Karpas-422 (cell line): Measurements from ENCODE around the gene DTD1. TPM values are rescaled to one million over a fixed set of nuclear protein-coding genes. Genes with fewer than 3 reads are reported as not detected.

ENCODE experiments used
- DNase-seq: peaks from one replicate; pipeline ENCODE4 v3.0.0-alpha.2; 2015
- H2AFZ ChIP-seq: fragments of 200-600 bp; sonication (generic); 2 replicates; pipeline ENCODE4 v1.6.1; 2014; ENCODE audit warnings: antibody characterized with exemption, low read length, mixed read lengths
- H3K27ac ChIP-seq: fragments of 200-600 bp; sonication (generic); 2 replicates; pipeline ENCODE4 v1.5.1; 2014; ENCODE audit warnings: mild to moderate bottlenecking, low read length, moderate library complexity
- H3K27me3 ChIP-seq: fragments of 200-600 bp; sonication (generic); 2 replicates; pipeline ENCODE4 v1.6.1; 2014; ENCODE audit warnings: low read length, mixed read lengths
- H3K36me3 ChIP-seq: fragments of 200-600 bp; sonication (generic); 2 replicates; pipeline ENCODE4 v1.6.1; 2014; ENCODE audit warnings: low read length, mixed read lengths; ENCODE audit not compliant: insufficient read depth
- H3K4me1 ChIP-seq: fragments of 200-600 bp; sonication (generic); 2 replicates; pipeline ENCODE4 v1.6.1; 2014; ENCODE audit warnings: mild to moderate bottlenecking, low read length, mixed read lengths
- H3K4me2 ChIP-seq: fragments of 200-600 bp; sonication (generic); 2 replicates; pipeline ENCODE4 v1.6.1; 2014; ENCODE audit warnings: low read length, low read depth, mild to moderate bottlenecking; ENCODE audit not compliant: poor library complexity, severe bottlenecking
- H3K4me3 ChIP-seq: fragments of 200-600 bp; sonication (generic); 2 replicates; pipeline ENCODE4 v1.5.1; 2014; ENCODE audit warnings: mild to moderate bottlenecking, antibody characterized with exemption, low read length, mixed read lengths
- H3K79me2 ChIP-seq: fragments of 200-600 bp; sonication (generic); 2 replicates; pipeline ENCODE4 v1.6.1; 2014; ENCODE audit warnings: mild to moderate bottlenecking, low read length, mixed read lengths
- H3K9ac ChIP-seq: fragments of 200-600 bp; sonication (generic); 2 replicates; pipeline ENCODE4 v1.6.0; 2014; ENCODE audit warnings: low read length
- H3K9me2 ChIP-seq: fragments of 200-600 bp; sonication (generic), shearing (Covaris generic); replicated peaks from 2 replicates; pipeline ENCODE4 v1.6.0; 2014; ENCODE audit warnings: mild to moderate bottlenecking, low read length, moderate library complexity; ENCODE audit not compliant: insufficient read depth
- H3K9me3 ChIP-seq: fragments of 300-700, 200-600 bp; sonication (generic); 2 replicates; pipeline ENCODE4 v1.6.1; 2014; ENCODE audit warnings: low read length, mixed read lengths
- H4K20me1 ChIP-seq: fragments of 200-600 bp; sonication (generic); 2 replicates; pipeline ENCODE4 v1.6.1; 2014; ENCODE audit warnings: mild to moderate bottlenecking, antibody characterized with exemption, low read length, low read depth; ENCODE audit not compliant: insufficient read depth
- total RNA-seq: library from RNA; depleted of rRNA; stranded (reverse); fragments of >200 nt; shearing (Covaris generic); gene quantifications from 2 replicates; pipeline ENCODE4 v1.2.3, GENCODE V29; 2014; ENCODE audit warnings: low replicate concordance

The DTD1 gene
- total RNA-seq, 1 experiment from 2014 or later = 84.9 TPM

DNA sequence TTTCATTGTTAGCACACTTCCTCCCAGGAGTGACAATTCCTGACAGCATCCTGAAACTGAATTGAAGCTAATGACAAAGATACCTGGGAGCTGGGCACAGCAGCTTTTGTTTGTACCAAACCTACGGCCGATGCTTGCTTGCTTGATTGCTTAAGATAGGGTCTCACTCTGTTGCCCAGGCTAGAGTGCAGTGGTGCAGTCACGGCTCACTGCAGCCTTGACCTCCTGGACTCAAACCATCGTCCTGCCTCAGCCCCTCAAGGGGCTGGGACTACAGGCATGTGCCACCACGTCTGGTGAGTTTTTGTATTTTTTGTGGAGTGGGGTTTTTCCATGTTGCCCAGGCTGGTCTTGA is 141.0 kb downstream of the DTD1 start:
- Histone ChIP-seq H3K9ac (no peak overlapping the region), H3K79me2 (peaks cover 5% of the 10 kb centered on the region; the same call in 1 of the 2 replicates), H3K9me2 (no peaks in the 10 kb centered on the region), H3K4me1 (peaks cover 32% of the 10 kb centered on the region), H3K9me3 (no peaks in the 10 kb centered on the region), H3K27ac (no peak overlapping the region), H2AFZ (no peak overlapping the region), H3K4me2 (peak overlapping the region; percentile 67), H3K27me3 (no peaks in the 10 kb centered on the region), H4K20me1 (peaks cover 66% of the 10 kb centered on the region), H3K36me3 (no peaks in the 10 kb centered on the region), H3K4me3 (peak overlapping the region; percentile 31; the same call in 1 of the 2 replicates)
- no peak for DNase-seq

DNA sequence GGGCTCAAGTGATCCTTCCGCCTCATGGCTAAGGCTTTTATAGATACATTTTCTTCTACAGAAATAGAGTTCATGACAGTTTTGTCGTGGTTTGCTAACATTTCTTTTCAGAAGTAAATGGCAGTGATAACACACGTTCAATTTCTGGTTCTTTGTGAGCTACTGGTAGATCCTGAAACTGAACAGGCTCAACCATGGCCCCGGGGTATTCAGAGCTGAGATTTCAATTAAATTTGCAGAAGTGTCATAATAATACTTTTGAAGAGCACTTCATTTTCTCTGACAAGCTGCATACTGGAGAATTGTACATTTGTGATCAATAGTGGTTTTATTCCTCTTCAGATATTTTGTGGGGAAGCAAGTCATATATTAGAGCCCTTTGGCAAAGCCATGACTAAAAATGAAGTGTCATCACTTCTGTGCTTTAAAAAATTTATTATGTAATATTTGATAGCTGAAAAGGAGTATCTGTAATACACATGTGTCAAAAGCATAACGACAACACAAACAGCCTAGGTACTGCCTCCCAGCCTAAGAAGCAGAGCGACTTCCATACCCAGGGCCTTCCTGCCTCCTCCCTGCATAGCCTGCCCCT is 141.5 kb downstream of the DTD1 start:
- peaks cover 5% of the 10 kb centered on the region; the same call in 1 of the 2 replicates for H3K79me2 ChIP-seq
- no peak overlapping the region for H3K4me3 ChIP-seq
- no peak overlapping the region for H2AFZ ChIP-seq
- no peaks in the 10 kb centered on the region for H3K9me2 ChIP-seq
- peaks cover 64% of the 10 kb centered on the region for H4K20me1 ChIP-seq
- H3K27me3 ChIP-seq = no peaks in the 10 kb centered on the region
- H3K4me1 ChIP-seq = peaks cover 32% of the 10 kb centered on the region
- peak overlapping the region; percentile 67 for H3K4me2 ChIP-seq
- no peak overlapping the region for H3K27ac ChIP-seq
- no peak overlapping the region for H3K9ac ChIP-seq
- no peaks in the 10 kb centered on the region for H3K9me3 ChIP-seq
- DNase-seq = no peak
- no peaks in the 10 kb centered on the region for H3K36me3 ChIP-seq

DNA sequence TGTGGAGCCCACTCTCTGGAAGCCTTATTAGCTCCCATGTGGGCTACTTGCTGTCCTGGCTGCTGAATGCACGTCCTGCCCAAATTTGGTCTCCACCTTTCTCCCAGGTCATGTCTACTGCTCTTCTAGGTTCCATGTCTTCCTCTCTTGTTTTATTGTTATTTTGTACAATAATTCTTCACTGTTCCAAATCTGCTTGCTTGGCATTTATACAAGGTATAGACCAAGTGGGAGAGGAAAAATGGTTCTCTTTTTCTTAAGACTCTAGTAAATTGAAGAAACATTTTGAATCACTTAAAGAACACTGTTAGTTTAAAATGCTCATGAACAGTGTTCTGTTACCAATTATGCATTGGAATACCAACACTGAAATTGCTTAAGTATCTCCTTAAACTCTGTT is 144.1 kb downstream of the DTD1 start:
- H3K4me2 ChIP-seq = no peak overlapping the region
- H3K79me2 ChIP-seq = peaks cover 5% of the 10 kb centered on the region; the same call in 1 of the 2 replicates
- H3K4me3 ChIP-seq = no peak overlapping the region
- H3K9ac ChIP-seq = no peak overlapping the region
- H3K36me3 ChIP-seq = no peaks in the 10 kb centered on the region
- H2AFZ ChIP-seq = no peak overlapping the region
- H3K9me3 ChIP-seq = no peaks in the 10 kb centered on the region
- no peak overlapping the region for H3K27ac ChIP-seq
- peaks cover 30% of the 10 kb centered on the region for H3K4me1 ChIP-seq
- H3K27me3 ChIP-seq = no peaks in the 10 kb centered on the region
- no peaks in the 10 kb centered on the region for H3K9me2 ChIP-seq
- H4K20me1 ChIP-seq = peaks cover 48% of the 10 kb centered on the region
- no peak for DNase-seq

DNA sequence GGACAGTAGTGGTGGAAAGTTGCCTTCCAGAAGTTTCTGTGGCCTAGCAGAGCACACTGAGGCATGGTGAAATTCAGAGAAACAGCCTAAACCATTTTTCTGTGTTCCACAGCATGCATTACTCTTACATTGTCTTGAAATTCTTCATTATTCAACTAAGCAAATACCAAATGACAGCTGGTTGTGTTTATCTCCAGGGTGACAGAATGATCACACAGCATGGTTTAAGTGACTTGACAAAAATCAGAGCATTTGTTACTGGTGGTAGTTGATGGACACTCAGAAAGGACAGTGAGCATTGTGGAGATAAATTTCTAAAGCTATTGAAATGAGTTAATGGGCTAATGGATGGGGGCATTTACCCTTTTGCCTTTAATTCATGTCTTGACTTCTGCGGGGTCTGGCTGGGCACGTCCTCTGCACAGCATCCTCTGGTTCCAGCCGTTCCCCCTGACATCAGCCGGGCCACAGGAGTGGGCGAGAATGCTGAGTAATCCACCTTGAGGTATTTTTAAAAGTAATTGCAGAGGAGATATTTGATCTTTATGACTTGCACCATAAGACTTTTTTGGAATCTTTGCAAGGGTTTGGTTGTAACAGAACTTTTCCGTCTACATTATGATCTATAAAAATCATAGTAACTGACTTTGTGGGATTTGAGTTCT is 146.8 kb downstream of the DTD1 start:
- H3K9ac ChIP-seq = no peak overlapping the region
- DNase-seq = no peak
- H2AFZ ChIP-seq = no peak overlapping the region
- no peaks in the 10 kb centered on the region for H3K9me3 ChIP-seq
- no peak overlapping the region for H3K4me3 ChIP-seq
- no peaks in the 10 kb centered on the region for H3K36me3 ChIP-seq
- no peaks in the 10 kb centered on the region for H3K27me3 ChIP-seq
- peaks cover 5% of the 10 kb centered on the region; the same call in 1 of the 2 replicates for H3K79me2 ChIP-seq
- peaks cover 12% of the 10 kb centered on the region for H3K4me1 ChIP-seq
- H3K9me2 ChIP-seq = no peaks in the 10 kb centered on the region
- H4K20me1 ChIP-seq = peaks cover 23% of the 10 kb centered on the region
- no peak overlapping the region for H3K27ac ChIP-seq
- no peak overlapping the region for H3K4me2 ChIP-seq

DNA sequence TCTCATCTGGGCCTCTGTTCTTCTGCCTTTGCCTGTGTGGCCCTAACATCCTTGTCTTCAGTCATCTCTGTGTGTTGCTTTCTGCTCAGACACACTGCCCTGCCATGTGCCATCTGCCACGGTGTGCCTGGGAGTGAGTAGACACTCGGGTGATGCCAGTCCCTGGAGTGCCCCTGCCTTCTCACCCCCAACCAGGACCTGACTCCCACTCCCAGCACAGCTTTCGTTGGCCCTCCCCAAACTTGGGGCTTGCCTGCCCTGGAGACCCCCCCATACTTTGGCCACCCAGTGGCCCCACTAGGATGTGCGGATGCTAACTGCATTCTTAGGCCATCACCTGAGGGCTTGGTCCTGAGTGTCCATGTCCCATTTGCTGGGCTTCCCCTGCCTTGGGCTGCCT is 149.3 kb downstream of the DTD1 start:
- Histone ChIP-seq H3K4me1 (peaks cover 20% of the 10 kb centered on the region), H3K27me3 (no peaks in the 10 kb centered on the region), H2AFZ (no peak overlapping the region), H3K9me2 (no peaks in the 10 kb centered on the region), H3K4me3 (no peak overlapping the region), H4K20me1 (peaks cover 4% of the 10 kb centered on the region), H3K4me2 (no peak overlapping the region), H3K9me3 (no peaks in the 10 kb centered on the region), H3K9ac (no peak overlapping the region), H3K36me3 (no peaks in the 10 kb centered on the region), H3K27ac (no peak overlapping the region), H3K79me2 (peaks cover 4% of the 10 kb centered on the region)
- no peak for DNase-seq

DNA sequence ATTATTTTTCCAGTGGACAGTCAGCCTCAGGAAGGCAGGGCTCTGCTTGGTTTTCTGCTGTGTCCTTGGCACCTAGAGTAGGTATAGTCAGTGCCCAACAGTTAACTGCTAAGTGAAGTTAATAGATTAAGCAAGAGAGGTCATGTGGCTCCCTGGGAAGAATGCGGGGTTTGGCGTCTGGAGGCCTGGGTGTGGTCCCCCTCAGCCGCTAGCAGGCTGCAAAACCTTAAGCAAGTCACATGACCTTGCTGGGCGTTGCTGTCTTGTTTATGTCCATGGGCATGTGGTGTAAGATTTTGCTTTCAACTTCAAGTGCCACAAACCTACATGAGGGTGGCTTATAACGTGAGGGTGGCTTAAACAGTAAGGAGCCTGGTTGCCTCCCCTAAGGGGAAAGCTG is 150.2 kb downstream of the DTD1 start:
- Histone ChIP-seq H3K4me1 (peaks cover 20% of the 10 kb centered on the region), H3K27ac (no peak overlapping the region), H3K4me2 (no peak overlapping the region), H3K9me3 (no peaks in the 10 kb centered on the region), H3K9me2 (no peaks in the 10 kb centered on the region), H3K27me3 (no peaks in the 10 kb centered on the region), H3K36me3 (no peaks in the 10 kb centered on the region), H3K9ac (no peak overlapping the region), H3K4me3 (no peak overlapping the region), H3K79me2 (peaks cover 4% of the 10 kb centered on the region), H4K20me1 (no peaks in the 10 kb centered on the region; the same call in 1 of the 2 replicates), H2AFZ (no peak overlapping the region)
- no peak for DNase-seq

DNA sequence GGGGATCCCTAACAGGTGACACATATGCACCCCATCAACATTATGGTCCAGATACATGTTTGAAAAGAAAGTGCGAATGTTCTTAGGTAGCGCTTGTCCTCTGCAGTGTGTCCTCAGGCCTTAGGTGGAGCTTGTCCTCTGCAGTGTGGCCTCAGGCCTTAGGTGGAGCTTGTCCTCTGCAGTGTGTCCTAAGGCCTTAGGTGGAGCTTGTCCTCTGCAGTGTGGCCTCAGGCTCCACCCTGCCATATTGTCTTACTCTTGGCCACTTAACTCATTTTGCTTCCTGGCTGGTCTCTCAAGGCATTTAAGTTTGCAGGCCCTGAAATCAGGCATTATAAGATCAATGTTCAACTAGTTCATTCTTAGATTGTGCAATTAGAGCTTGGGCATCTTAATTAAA is 151.0 kb downstream of the DTD1 start:
- Histone ChIP-seq H3K27ac (no peak overlapping the region), H3K79me2 (peaks cover 4% of the 10 kb centered on the region), H4K20me1 (no peaks in the 10 kb centered on the region; the same call in 1 of the 2 replicates)

DNA sequence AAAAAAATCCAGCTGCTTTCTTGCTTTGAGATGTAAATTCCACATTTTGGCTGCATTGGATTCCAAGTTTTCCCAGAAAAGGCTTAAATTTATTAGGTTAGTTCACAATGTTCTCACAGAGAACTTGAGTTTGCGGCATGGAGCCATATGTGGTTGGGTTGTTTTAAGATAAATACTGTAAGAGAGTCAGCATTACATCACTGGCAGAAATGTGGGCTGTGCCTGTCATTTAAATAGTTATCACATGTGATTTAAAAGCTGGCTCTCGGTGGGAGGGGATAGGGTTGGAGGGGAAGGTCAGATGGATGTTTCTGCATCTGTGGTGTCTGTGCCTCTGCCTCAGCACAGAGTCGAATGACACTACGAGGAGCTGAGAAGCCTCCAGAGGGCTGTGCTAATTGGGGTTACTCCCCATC is 151.9 kb downstream of the DTD1 start:
- Histone ChIP-seq H3K4me3 (no peak overlapping the region), H4K20me1 (no peaks in the 10 kb centered on the region), H3K4me1 (peaks cover 20% of the 10 kb centered on the region), H3K27ac (no peak overlapping the region), H3K79me2 (peaks cover 4% of the 10 kb centered on the region), H3K9me3 (no peaks in the 10 kb centered on the region), H3K4me2 (peak overlapping the region; percentile 12), H2AFZ (no peak overlapping the region), H3K9ac (no peak overlapping the region), H3K9me2 (no peaks in the 10 kb centered on the region), H3K27me3 (no peaks in the 10 kb centered on the region), H3K36me3 (no peaks in the 10 kb centered on the region)
- peak; percentile 48 for DNase-seq

More for the DNA sequence above, 151.0 kb downstream of the DTD1 start:
- peaks cover 20% of the 10 kb centered on the region for H3K4me1 ChIP-seq
- no peak overlapping the region for H3K4me3 ChIP-seq
- H3K4me2 ChIP-seq = no peak overlapping the region
- DNase-seq = no peak
- no peak overlapping the region for H2AFZ ChIP-seq
- H3K9ac ChIP-seq = no peak overlapping the region
- H3K36me3 ChIP-seq = no peaks in the 10 kb centered on the region
- H3K9me2 ChIP-seq = no peaks in the 10 kb centered on the region
- no peaks in the 10 kb centered on the region for H3K27me3 ChIP-seq
- no peaks in the 10 kb centered on the region for H3K9me3 ChIP-seq
